DLD1 (cell line): ENCODE measurements around the gene FBXO11.

ENCODE experiments used
- in situ Hi-C: cut with HindIII; loops from 2 replicates; pipeline ENCODE4 v1.10.0; 2017; ENCODE audit warnings: low sequenced_read_pairs

FBXO11 gene

GRCh38 chr2:47798631-47799030, 107.7 kb downstream of the FBXO11 start:
- in situ Hi-C loops: no loop called here

DNA sequence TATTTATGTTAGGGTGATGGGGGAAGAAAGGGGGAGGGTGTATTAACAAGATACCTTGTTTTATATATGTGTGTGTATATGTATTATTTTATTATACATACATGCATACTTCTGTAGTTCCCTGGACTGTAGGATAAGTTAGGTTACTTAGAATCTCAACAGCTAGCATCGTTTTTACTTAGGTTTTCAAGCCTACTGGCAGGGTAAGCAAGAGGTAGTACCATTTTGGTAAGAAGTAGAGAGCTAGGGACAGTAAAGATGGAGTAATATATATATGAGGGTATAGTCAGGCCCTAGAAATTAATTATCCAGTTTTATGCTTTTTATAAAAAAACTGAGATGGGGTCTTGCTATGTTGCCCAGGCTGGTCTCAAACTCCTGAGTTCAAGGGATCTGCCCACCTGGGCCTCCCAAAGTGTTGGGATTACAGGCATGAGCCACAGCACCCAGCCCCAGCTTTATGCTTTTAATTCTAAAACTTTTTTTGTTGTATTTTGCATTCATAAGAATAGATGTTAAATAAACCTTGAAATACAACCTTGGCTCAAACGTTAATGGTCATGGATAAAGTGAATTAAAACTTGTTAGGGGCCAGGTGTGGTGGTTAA, 110.1 kb downstream of the FBXO11 start:
- in situ Hi-C loops: no loop called here

- in situ Hi-C loops: no loop called here
Observed at GRCh38 chr2:47785986-47786385, 120.3 kb downstream of the FBXO11 start.

- in situ Hi-C loops: no loop called here
Observed at GRCh38 chr2:47784352-47784851, 121.9 kb downstream of the FBXO11 start.

DNA sequence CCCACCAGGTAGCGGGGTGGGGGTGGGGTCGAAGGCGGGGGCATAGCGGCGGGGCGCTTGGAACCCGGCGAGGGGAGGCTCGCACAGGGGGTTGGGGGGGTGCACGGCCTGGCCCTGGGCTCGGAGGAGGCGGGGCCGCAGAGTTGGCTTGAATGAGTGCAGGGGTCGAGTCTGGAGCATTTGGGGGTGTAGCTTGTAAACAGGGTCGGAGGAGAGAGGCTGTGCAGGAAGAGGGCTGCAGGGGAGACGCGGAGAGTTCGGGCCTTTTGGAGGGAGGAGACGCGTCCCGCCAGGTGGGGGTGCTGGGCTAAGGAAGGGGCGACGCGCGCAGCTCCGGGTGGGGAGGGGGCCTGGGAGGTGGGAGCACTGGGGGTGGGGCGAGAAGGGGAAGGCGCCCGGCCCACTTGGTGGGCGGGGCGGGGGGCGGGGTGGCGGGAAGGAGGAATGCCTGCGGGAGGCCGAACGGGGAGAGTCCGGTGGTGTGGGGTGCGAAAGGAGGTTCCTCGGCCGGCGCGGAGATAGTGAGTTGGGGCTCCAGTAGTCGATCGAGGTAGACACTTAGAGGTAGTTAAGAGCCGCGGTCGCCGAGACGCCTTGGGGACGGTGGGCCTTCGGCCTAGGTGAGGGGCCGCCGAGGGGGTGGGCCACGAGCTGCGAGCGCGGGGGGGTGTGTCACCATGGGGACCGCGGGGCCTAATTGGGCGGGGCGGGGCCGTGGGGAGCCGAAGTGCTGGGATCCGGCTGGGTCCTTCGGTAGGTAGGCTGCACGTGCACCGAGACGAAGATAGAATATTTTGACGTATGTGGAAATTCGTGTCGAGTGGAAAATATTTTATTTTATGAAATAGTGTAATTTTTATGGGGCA, 122.6 kb downstream of the FBXO11 start:
- in situ Hi-C loops: no loop called here

DNA sequence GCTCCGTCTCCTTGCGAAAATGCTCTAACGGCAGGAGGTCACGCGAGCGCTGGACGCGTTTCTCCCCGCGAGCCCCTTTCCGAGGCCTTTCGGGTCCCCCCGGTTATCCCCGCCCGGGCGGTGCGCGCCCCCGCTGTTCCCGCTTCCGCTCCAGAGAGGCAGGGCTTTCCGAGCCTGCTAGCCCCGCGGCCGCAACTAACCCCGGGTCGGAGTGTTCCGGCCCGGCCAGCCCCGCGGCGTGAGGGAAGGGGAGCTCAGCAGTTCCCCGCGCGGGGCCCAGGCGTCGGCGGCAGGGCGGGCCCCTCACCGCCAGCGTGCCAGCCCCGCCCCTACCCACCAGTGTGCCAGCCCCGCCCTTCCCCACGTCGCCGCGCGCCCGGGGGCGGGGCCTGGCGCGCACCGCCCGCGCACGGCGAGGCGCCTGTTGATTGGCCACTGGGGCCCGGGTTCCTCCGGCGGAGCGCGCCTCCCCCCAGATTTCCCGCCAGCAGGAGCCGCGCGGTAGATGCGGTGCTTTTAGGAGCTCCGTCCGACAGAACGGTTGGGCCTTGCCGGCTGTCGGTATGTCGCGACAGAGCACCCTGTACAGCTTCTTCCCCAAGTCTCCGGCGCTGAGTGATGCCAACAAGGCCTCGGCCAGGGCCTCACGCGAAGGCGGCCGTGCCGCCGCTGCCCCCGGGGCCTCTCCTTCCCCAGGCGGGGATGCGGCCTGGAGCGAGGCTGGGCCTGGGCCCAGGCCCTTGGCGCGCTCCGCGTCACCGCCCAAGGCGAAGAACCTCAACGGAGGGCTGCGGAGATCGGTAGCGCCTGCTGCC, 123.4 kb downstream of the FBXO11 start, which contains the start of gene MSH6:
TSS of gene MSH6 (plus strand) at position 475 of the 815 bp plus-strand sequence. CDS start at position 564, 89 bp downstream.
- in situ Hi-C loops: no loop called here

DNA sequence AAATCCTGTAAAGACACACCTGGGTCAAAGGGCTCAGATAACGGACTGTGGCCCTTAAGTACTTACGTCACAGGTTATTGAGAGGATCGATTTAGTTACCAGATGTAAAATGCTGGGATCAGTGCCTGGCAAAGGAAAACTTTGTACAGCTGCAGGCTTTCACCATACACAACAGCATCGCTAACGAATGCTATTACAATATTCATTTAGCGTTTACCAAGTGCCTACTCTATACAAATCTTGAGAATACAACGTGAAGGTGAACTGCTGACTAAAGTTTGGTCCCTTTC, 124.0 kb downstream of the FBXO11 start:
- in situ Hi-C loops: no loop called here

GRCh38 chr2:47779426-47779790, 126.9 kb downstream of the FBXO11 start:
- in situ Hi-C loops: loop anchor here (10.0 kb wide), 1 partner anchor 445 kb away; no protein-coding TSS in a partner anchor

- in situ Hi-C loops: loop anchor here (10.0 kb wide), 1 partner anchor 444 kb away; no protein-coding TSS in a partner anchor
Observed at GRCh38 chr2:47778698-47779425, 127.4 kb downstream of the FBXO11 start.

GRCh38 chr2:47777277-47777937, 128.9 kb downstream of the FBXO11 start:
- in situ Hi-C loops: loop anchor here (10.0 kb wide), 1 partner anchor 443 kb away; no protein-coding TSS in a partner anchor

DNA sequence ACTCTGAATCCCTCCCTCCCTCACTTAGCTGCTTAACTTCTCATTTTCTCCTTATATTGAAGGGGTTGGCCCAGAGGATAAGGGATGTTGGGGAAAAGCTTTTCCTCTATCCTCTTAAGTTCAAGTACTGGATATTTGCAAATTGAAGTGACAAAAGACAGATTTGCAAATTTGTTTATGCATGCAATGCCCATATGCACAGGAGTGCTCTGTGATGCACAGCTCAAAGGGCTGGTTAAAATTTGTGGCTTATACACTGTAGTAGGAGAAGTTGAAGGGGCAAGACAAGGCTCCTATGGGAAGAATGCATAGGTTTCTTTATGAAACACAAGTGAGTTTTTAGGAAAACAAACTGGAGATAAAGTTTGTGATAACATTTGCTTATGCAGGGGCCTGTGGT, 131.7 kb downstream of the FBXO11 start:
- in situ Hi-C loops: loop anchor here (10.0 kb wide), 1 partner anchor 440 kb away; no protein-coding TSS in a partner anchor

DNA sequence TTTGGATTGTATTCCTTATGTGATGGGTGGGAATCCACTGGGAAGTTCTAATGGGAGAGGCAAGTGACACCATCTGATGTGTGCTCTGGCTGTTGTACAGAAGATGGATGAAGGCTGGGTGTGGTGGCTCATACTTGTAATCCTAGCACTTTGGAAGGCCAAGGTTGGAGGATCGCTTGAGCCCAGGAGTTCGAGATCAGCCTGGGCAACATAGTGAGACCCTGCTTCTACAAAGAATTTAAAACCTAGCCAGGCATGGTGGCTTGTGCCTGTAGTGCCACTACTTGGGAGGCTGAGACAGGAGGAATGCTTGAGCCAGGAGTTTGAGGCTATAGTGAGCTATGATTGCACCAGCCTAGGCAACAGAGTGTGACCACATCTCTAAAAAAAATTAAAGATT, 134.0 kb downstream of the FBXO11 start:
- in situ Hi-C loops: loop anchor here (10.0 kb wide), 1 partner anchor 438 kb away; no protein-coding TSS in a partner anchor

DNA sequence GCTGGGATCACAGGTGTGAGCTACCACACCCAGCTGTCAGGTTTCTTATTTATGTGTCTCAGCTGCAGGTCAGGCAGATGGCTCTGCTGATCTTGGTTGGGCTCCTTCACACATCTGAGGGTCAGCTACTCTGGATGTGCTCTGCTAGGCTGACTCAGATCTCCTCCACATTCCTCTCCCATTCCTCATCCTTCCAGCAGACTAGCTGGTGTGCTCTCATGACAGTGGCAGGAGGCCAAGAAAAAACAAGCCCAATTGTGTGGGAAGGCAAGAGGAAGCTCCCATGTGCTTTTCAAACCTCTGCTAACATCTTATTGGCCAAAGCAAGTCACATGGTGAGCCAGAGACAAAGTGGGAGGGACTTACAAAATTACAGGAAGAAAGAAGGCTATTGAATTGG, 135.1 kb downstream of the FBXO11 start:
- in situ Hi-C loops: loop anchor here (10.0 kb wide), 1 partner anchor 436 kb away; no protein-coding TSS in a partner anchor

DNA sequence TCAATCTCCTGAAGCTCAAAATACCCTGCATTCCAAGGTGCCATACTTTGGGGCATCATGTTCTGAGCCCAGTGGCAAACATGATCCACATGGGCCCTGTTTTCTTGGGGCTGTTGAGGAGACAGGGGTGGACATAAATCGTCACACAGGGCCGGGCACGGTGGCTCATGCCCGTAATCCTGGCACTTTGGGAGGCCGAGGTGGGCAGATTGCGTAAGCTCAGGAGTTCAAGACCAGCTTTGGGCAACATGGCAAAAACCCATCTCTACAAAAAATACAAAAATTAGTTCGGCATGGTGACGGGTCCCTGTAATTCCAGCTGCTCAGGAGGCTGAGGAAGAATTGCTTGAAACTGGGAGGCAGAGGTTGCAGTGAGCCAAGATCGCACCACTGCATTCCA, 137.0 kb downstream of the FBXO11 start:
- in situ Hi-C loops: no loop called here

- in situ Hi-C loops: no loop called here
Observed at GRCh38 chr2:47767880-47768609, 138.3 kb downstream of the FBXO11 start.

- in situ Hi-C loops: no loop called here
Observed at GRCh38 chr2:47767497-47767844, 138.8 kb downstream of the FBXO11 start.

- in situ Hi-C loops: no loop called here
Observed at GRCh38 chr2:47751856-47752414, 154.4 kb downstream of the FBXO11 start.

DNA sequence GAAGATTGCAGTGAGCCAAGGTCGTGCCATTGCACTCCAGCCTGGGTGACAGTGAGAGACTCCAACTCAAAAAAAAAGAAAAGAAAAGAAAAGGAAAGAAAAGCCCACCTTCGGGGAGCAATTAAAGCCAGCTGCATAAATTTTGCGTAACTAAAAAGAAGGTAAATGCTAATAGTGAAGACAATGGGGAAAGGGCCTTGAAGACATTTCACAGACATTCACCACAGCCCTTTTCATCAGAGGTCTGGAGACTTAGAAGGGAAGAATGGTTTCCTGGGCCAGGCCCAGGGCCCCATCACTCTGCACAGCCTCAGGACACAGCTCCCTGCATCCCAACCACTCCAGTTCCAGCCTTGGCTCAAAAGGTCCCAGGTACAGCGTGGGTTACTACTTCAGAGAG, 158.4 kb downstream of the FBXO11 start:
- in situ Hi-C loops: loop anchor here (10.0 kb wide), 1 partner anchor 413 kb away; no protein-coding TSS in a partner anchor

GRCh38 chr2:47744074-47744473, 162.2 kb downstream of the FBXO11 start:
- in situ Hi-C loops: loop anchor here (10.0 kb wide), 1 partner anchor 409 kb away; no protein-coding TSS in a partner anchor
